ENCODE results near the gene CD300C. TPM values are rescaled to one million over a fixed set of nuclear protein-coding genes. Genes with fewer than 3 reads are reported as not detected.
A peak's percentile ranks its signal among the peaks of the same experiment; 100 is the strongest.
"Not testable (repeated sequence)": the region's sequence is repeated elsewhere in the genome, so short reads cannot be mapped to it uniquely, and the experiment has no call there.

CD300C gene
- total RNA-seq, 4 donors from 2014 or later = 0.15 to 1.5 (median 0.75) TPM

GRCh38 chr17:74512036-74512435 lies 33.9 kb downstream of the CD300C start:
- TF ChIP-seq POLR2A (IDR thresholded peaks at IDR 0.05) (no peak), CTCF (IDR thresholded peaks at IDR 0.05) (no peak)
- WGBS, 2 donors = 83 to 88% methylated on average over 2 of the region's 2 CpGs
- peak in 1 of 2 donors; percentile 53 for DNase-seq (ENCODE audit: low spot score in 2 of 2)
- H3K4me3 ChIP-seq (ENCODE audit: low read depth, poor library complexity, severe bottlenecking) = no peak overlapping the region
- intact Hi-C loops (cut with DNase I; ENCODE audit: low total_unique reads) = no loop called here

- intact Hi-C loops (cut with DNase I; ENCODE audit: low total_unique reads) = no loop called here
- H3K4me3 ChIP-seq (ENCODE audit: low read depth, poor library complexity, severe bottlenecking) = no peak overlapping the region
- no peak for DNase-seq (ENCODE audit: low spot score in 2 of 2)
- TF ChIP-seq POLR2A (IDR thresholded peaks at IDR 0.05) (no peak), CTCF (IDR thresholded peaks at IDR 0.05) (no peak)
These were observed 37.8 kb downstream of the CD300C start for GRCh38 chr17:74508156-74508555.

GRCh38 chr17:74503949-74504348 lies 42.0 kb downstream of the CD300C start:
- 83 to 86% methylated on average over 5 of the region's 5 CpGs for WGBS, 2 donors
- intact Hi-C loops (cut with DNase I; ENCODE audit: low total_unique reads); H3K4me3 ChIP-seq (ENCODE audit: low read depth, poor library complexity, severe bottlenecking); DNase-seq (ENCODE audit: low spot score in 2 of 2): not testable (repeated sequence)

- H3K4me3 ChIP-seq (ENCODE audit: low read depth, poor library complexity, severe bottlenecking) = no peak overlapping the region
- WGBS, 2 donors = 74 to 75% methylated on average over 6 of the region's 6 CpGs
- intact Hi-C loops (cut with DNase I; ENCODE audit: low total_unique reads) = no loop called here
- TF ChIP-seq CTCF (IDR thresholded peaks at IDR 0.05) (no peak), POLR2A (IDR thresholded peaks at IDR 0.05) (no peak)
- DNase-seq (ENCODE audit: low spot score in 2 of 2) = no peak
These were observed 43.1 kb downstream of the CD300C start for GRCh38 chr17:74502861-74503260.

GRCh38 chr17:74499992-74500391 lies 45.9 kb downstream of the CD300C start:
- peak in 1 of 2 donors; percentile 42 for DNase-seq (ENCODE audit: low spot score in 2 of 2)
- TF ChIP-seq CTCF (IDR thresholded peaks at IDR 0.05) = no peak

GRCh38 chr17:74497471-74497870 lies 48.4 kb downstream of the CD300C start:
- H3K4me3 ChIP-seq (ENCODE audit: low read depth, poor library complexity, severe bottlenecking) = no peak overlapping the region
- peak in 1 of 2 donors; percentile 60 for DNase-seq (ENCODE audit: low spot score in 2 of 2)
- intact Hi-C loops (cut with DNase I; ENCODE audit: low total_unique reads) = no loop called here
- WGBS, 2 donors = 72 to 75% methylated on average over 5 of the region's 5 CpGs
- TF ChIP-seq POLR2A (IDR thresholded peaks at IDR 0.05) (no peak), CTCF (IDR thresholded peaks at IDR 0.05) (no peak)

More at GRCh38 chr17:74499992-74500391, 45.9 kb downstream of the CD300C start:
- WGBS, 2 donors = 86 to 90% methylated on average over 3 of the region's 3 CpGs
- intact Hi-C loops (cut with DNase I; ENCODE audit: low total_unique reads) = no loop called here
- H3K4me3 ChIP-seq (ENCODE audit: low read depth, poor library complexity, severe bottlenecking) = no peak overlapping the region
